SU-DHL-6 (cell line): ENCODE measurements around the gene ZFAND3.

ENCODE experiments used
- H2AFZ ChIP-seq: fragments of 200-600 bp; sonication (generic); 2 replicates; pipeline ENCODE4 v1.6.1; 2014; ENCODE audit warnings: low read depth, mild to moderate bottlenecking, moderate library complexity, mixed read lengths, antibody characterized with exemption, low read length; ENCODE audit not compliant: severe bottlenecking
- H3F3A ChIP-seq: fragments of 200-600 bp; shearing (Covaris generic); 2 replicates; pipeline ENCODE4 v1.6.0; 2016; ENCODE audit warnings: antibody characterized with exemption, mild to moderate bottlenecking; ENCODE audit not compliant: insufficient read depth
- H3K27ac ChIP-seq: fragments of 200-600 bp; sonication (generic); 2 replicates; pipeline ENCODE4 v1.5.1; 2016; ENCODE audit warnings: low read depth, mild to moderate bottlenecking, low read length, moderate library complexity, mixed read lengths
- H3K27me3 ChIP-seq: fragments of 200-600 bp; sonication (generic), shearing (Covaris generic); 2 replicates; pipeline ENCODE4 v1.6.0; 2014; ENCODE audit warnings: mild to moderate bottlenecking, low read length
- H3K36me3 ChIP-seq: fragments of 200-600 bp; sonication (generic); 2 replicates; pipeline ENCODE4 v1.6.1; 2014; ENCODE audit warnings: mild to moderate bottlenecking, low read length, mixed read lengths
- H3K4me2 ChIP-seq: fragments of 300-600, 200-600 bp; shearing (Covaris generic), sonication (generic); 2 replicates; pipeline ENCODE4 v1.6.0; 2014; ENCODE audit warnings: low read length, low read depth, mild to moderate bottlenecking; ENCODE audit not compliant: poor library complexity, severe bottlenecking
- H3K4me3 ChIP-seq: fragments of 200-600 bp; sonication (generic); 2 replicates; pipeline ENCODE4 v1.5.1; 2014; ENCODE audit warnings: antibody characterized with exemption, low read length, mild to moderate bottlenecking, mixed read lengths; ENCODE audit not compliant: insufficient read depth, poor library complexity, severe bottlenecking
- H3K79me2 ChIP-seq: fragments of 200-600 bp; sonication (generic); 2 replicates; pipeline ENCODE4 v1.6.1; 2014; ENCODE audit warnings: mild to moderate bottlenecking, low read length, moderate library complexity; ENCODE audit not compliant: insufficient read depth
- H3K9ac ChIP-seq: fragments of 200-600 bp; sonication (generic); 2 replicates; pipeline ENCODE4 v1.7.0; 2014; ENCODE audit warnings: mild to moderate bottlenecking, low read length
- H3K9me2 ChIP-seq: fragments of 200-600 bp; sonication (generic); replicated peaks from 2 replicates; pipeline ENCODE4 v1.6.1; 2014; ENCODE audit warnings: low read length; ENCODE audit not compliant: insufficient read depth
- H3K9me3 ChIP-seq: fragments of 200-600 bp; sonication (generic); 2 replicates; pipeline ENCODE4 v1.6.1; 2014; ENCODE audit warnings: low read length, mixed read lengths; ENCODE audit not compliant: insufficient read depth
- H4K20me1 ChIP-seq: fragments of 200-600 bp; sonication (generic); 2 replicates; pipeline ENCODE4 v1.6.1; 2014; ENCODE audit warnings: low read depth, mild to moderate bottlenecking, antibody characterized with exemption, low read length, moderate library complexity, mixed read lengths
- EZH2phosphoT487 ChIP-seq: fragments of 200-600 bp; sonication (generic), shearing (Covaris generic); conservative IDR thresholded peaks from 2 replicates; pipeline ENCODE4 v1.6.1; 2018; ENCODE audit warnings: mild to moderate bottlenecking, antibody characterized with exemption, low read length, moderate library complexity, mixed read lengths
- TF ChIP-seq, protein P1 (sequence below): fragments of 200-600 bp; sonication (generic); IDR thresholded peaks from one replicate; pipeline ENCODE4 v1.5.1; 2017; ENCODE audit warnings: antibody characterized with exemption, mild to moderate bottlenecking, low read length, moderate library complexity; ENCODE audit not compliant: insufficient read depth, poor library complexity, severe bottlenecking

Gene ZFAND3

DNA sequence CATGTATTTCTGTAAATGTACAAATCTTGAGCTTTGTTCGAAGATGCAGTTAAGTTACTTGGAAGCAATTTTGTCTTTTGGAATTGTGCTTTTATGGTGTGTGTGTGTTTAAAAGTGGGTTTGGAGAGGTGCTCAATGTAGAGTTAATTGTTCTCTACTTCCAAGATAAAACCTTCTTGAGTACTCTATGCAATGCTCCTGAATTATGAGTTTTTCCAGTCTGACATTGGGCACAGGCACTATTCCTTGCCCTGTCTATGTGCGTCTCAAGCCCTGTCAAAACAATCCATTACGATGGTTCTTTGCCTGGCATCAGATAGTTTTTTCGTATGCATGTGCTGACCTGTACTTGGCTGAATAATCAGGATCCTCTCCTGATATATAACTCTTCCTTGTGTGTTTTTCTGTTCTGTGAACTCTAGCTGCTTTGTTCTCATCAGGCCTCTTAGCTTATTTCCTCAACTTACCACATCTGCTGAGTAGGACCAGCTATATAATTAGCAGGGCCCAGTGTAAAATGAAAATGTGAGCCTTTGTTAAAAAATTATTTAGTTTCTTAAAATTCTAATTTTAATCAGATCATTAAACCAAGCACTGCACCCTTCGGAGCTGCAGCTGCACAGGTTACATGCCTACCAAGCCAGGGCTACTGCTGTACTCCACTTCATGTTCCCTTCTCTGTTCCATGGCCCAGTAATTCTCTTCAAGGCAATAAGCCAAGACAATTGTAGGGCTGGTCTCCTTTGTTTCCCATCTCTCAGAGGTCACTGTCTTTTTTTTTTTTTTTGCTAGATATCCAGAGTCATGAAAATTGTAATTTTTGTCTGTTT, 160.1 kb downstream of the ZFAND3 start:
- H3F3A ChIP-seq: no peaks in the 10 kb centered on the region
- TF ChIP-seq, protein P1, sequence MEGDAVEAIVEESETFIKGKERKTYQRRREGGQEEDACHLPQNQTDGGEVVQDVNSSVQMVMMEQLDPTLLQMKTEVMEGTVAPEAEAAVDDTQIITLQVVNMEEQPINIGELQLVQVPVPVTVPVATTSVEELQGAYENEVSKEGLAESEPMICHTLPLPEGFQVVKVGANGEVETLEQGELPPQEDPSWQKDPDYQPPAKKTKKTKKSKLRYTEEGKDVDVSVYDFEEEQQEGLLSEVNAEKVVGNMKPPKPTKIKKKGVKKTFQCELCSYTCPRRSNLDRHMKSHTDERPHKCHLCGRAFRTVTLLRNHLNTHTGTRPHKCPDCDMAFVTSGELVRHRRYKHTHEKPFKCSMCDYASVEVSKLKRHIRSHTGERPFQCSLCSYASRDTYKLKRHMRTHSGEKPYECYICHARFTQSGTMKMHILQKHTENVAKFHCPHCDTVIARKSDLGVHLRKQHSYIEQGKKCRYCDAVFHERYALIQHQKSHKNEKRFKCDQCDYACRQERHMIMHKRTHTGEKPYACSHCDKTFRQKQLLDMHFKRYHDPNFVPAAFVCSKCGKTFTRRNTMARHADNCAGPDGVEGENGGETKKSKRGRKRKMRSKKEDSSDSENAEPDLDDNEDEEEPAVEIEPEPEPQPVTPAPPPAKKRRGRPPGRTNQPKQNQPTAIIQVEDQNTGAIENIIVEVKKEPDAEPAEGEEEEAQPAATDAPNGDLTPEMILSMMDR: no peak
- no peak for TF ChIP-seq EZH2phosphoT487
- H3K9ac ChIP-seq: no peak overlapping the region
- no peak overlapping the region for H3K4me3 ChIP-seq
- no peak overlapping the region for H3K4me2 ChIP-seq
- H3K36me3 ChIP-seq: peaks cover 14% of the 10 kb centered on the region
- H4K20me1 ChIP-seq: peaks cover 17% of the 10 kb centered on the region
- no peak overlapping the region for H2AFZ ChIP-seq
- H3K9me3 ChIP-seq: peaks cover 13% of the 10 kb centered on the region
- no peaks in the 10 kb centered on the region for H3K9me2 ChIP-seq
- H3K27ac ChIP-seq: no peak overlapping the region
- no peaks in the 10 kb centered on the region for H3K27me3 ChIP-seq
- peaks cover 23% of the 10 kb centered on the region for H3K79me2 ChIP-seq

DNA sequence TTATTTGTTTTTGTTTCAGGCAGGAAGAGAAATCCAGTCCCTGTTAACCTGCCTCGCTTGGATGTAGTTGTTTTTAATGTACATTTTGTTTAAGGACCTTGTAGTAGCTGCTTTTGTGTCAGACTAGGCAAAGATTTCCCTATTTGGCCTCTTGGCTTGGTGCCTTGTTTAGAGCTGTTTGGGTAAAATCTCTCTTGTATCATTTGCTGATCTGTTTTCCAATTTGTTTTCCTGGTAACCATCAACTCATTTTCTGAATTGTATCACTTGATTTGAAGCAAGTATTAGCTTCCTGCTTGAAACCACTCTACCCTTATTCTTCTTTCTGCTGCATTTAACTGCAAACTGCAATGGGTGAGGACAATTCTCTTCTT, 160.7 kb downstream of the ZFAND3 start:
- Histone ChIP-seq H3K9me3 (peaks cover 7% of the 10 kb centered on the region; the same call in 1 of the 2 replicates), H4K20me1 (peaks cover 23% of the 10 kb centered on the region), H3K9me2 (no peaks in the 10 kb centered on the region), H3K36me3 (peaks cover 8% of the 10 kb centered on the region), H2AFZ (no peak overlapping the region), H3K4me3 (no peak overlapping the region), H3K79me2 (peaks cover 23% of the 10 kb centered on the region), H3K27me3 (no peaks in the 10 kb centered on the region), H3F3A (no peaks in the 10 kb centered on the region), H3K27ac (no peak overlapping the region), H3K9ac (no peak overlapping the region), H3K4me2 (no peak overlapping the region)
- TF ChIP-seq EZH2phosphoT487: no peak
- TF ChIP-seq, protein P1: no peak

DNA sequence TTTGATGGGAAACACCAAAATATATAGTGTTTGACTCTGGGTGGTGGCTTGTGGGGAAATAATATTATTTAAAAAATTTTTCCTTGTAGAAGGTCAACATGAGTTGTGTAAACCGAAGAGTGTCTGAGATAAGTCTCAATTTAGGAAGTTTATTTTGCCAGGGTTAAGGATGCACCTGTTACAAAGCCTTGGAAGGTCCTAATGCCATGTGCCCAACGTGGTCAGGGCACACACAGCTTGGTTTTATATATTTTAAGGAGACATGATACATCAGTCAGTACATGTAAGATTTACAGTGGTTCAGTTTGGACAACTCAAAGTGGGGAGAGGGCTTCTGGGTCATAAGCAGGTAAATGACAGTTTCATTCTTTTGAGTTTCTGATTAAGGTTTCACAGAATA, 162.1 kb downstream of the ZFAND3 start:
- Histone ChIP-seq H3K36me3 (no peaks in the 10 kb centered on the region), H3K9me2 (no peaks in the 10 kb centered on the region), H2AFZ (no peak overlapping the region), H3K4me3 (no peak overlapping the region), H3K9me3 (no peaks in the 10 kb centered on the region), H3K79me2 (peaks cover 17% of the 10 kb centered on the region), H4K20me1 (peaks cover 36% of the 10 kb centered on the region), H3K27me3 (no peaks in the 10 kb centered on the region), H3K27ac (no peak overlapping the region), H3F3A (no peaks in the 10 kb centered on the region), H3K4me2 (no peak overlapping the region), H3K9ac (no peak overlapping the region)
- no peak for TF ChIP-seq EZH2phosphoT487
- TF ChIP-seq, protein P1: no peak
